Uterus (tissue), 4 donors: Measurements from ENCODE around the gene ADAMTS1. TPM values are rescaled to one million over a fixed set of nuclear protein-coding genes. Genes with fewer than 3 reads are reported as not detected.

Source experiments
- DNase-seq, 2 donors: peaks; one replicate each; pipeline ENCODE4 v3.0.0-alpha.2; 2019 to 2020
- H3K27ac ChIP-seq, 2 donors: fragments of 200-600 bp; sonication (generic); 1 replicate in 1 of 2; 2 replicates in 1 of 2; pipeline ENCODE4 v1.5.1; 2016 to 2018
- H3K27me3 ChIP-seq, 2 donors: fragments of 200-600 bp; sonication (generic); one replicate each; pipeline ENCODE4 v1.5.1; 2018 to 2019; ENCODE audit warnings: control low read depth in 1 of 2
- H3K36me3 ChIP-seq, 2 donors: fragments of 200-600 bp; sonication (generic); one replicate each; pipeline ENCODE4 v1.5.1; 2019; ENCODE audit warnings: control low read depth in 1 of 2
- H3K4me1 ChIP-seq, 2 donors: fragments of 200-600 bp; sonication (generic); one replicate each; pipeline ENCODE4 v1.5.1; 2018 to 2019; ENCODE audit warnings: control low read depth in 1 of 2
- H3K4me3 ChIP-seq, 2 donors: fragments of 200-600 bp; sonication (generic); 1 replicate in 1 of 2; 2 replicates in 1 of 2; pipeline ENCODE4 v1.5.1; 2018 to 2019; ENCODE audit warnings: mild to moderate bottlenecking in 1 of 2
- H3K9me3 ChIP-seq, 2 donors: fragments of 200-600 bp; sonication (generic); one replicate each; pipeline ENCODE4 v1.5.1; 2019; ENCODE audit warnings: control low read depth in 1 of 2
- POLR2A ChIP-seq, 2 donors: fragments of 450-650 bp; IDR thresholded peaks; one replicate each; pipeline ENCODE4 v1.6.1; 2016; ENCODE audit warnings: antibody characterized with exemption in 2 of 2, mild to moderate bottlenecking in 1 of 2, moderate library complexity in 1 of 2
- intact Hi-C: fragments of 100-400 bp; cut with DNase I; formaldehyde crosslinking; loops from one replicate; pipeline ENCODE4 v1.15.1; 2023; ENCODE audit warnings: low total_unique reads
- total RNA-seq, 4 donors: library from RNA; depleted of rRNA in 3 of 4; stranded (reverse); fragments of >200 nt in 3 of 4; gene quantifications; one replicate each; pipeline versions ENCODE4 v1.1.0 to v1.2.4, GENCODE V29; 2014 to 2023
- TF ChIP-seq, protein P1 (sequence below), 4 experiments: fragments of 200-600 bp in 2 of 4; fragments of 450-650 bp in 2 of 4; sonication (generic) in 2 of 4; IDR thresholded peaks; one replicate each; pipeline ENCODE4 v1.5.1; 2016 to 2019; ENCODE audit warnings: antibody characterized with exemption in 4 of 4, mild to moderate bottlenecking in 2 of 4, moderate library complexity in 1 of 4
- donor health status: DM: yes; HTN: yes; CAD: no.

ADAMTS1 gene
- total RNA-seq, 4 donors from 2014 or later, result 96.8 to 210 (median 164) TPM

DNA sequence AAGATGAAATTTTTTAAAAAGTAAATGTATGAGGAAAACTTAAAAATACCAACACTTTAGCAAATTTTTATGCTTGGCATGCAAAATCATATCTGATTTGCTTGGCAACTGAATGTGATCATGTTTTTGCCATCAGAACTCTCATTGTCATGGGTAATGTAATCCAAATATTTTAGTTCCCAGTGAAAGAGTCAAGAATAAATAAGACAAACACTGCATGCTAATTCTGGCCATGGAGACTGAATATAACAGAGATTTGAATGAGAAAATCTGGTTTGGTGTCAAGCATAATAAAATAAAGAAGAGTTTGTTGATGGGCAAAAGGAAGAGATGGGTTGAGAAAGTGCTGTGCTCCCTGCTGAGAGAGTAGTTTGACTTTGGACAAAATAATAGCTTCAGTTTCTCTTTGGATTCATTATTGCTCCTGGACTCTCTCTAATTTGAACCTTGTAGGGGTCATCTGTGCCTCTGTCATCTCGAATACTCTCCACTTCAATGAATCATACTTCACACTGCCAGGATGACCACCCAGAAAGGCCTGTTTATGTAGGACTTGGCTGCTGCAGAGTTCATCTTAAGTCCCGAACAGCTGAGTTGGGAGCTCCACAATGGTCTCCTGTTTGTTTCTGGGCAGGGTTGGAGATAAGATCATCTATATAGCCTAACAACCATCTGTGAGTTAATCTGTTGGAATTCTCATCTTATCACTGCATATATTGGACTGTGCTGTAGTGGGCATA lies 34.4 kb downstream of the ADAMTS1 start:
- no peaks in the 10 kb centered on the region for H3K4me1 ChIP-seq
- no peaks in the 10 kb centered on the region for H3K36me3 ChIP-seq
- H3K27ac ChIP-seq, result no peak overlapping the region
- H3K4me3 ChIP-seq, result no peak overlapping the region
- H3K9me3 ChIP-seq, result no peaks in the 10 kb centered on the region
- intact Hi-C loops, result no loop called here
- H3K27me3 ChIP-seq, result no peaks in the 10 kb centered on the region
- no peak for DNase-seq
- TF ChIP-seq POLR2A (IDR thresholded peaks at IDR 0.05), result no peak
- TF ChIP-seq, protein P1, sequence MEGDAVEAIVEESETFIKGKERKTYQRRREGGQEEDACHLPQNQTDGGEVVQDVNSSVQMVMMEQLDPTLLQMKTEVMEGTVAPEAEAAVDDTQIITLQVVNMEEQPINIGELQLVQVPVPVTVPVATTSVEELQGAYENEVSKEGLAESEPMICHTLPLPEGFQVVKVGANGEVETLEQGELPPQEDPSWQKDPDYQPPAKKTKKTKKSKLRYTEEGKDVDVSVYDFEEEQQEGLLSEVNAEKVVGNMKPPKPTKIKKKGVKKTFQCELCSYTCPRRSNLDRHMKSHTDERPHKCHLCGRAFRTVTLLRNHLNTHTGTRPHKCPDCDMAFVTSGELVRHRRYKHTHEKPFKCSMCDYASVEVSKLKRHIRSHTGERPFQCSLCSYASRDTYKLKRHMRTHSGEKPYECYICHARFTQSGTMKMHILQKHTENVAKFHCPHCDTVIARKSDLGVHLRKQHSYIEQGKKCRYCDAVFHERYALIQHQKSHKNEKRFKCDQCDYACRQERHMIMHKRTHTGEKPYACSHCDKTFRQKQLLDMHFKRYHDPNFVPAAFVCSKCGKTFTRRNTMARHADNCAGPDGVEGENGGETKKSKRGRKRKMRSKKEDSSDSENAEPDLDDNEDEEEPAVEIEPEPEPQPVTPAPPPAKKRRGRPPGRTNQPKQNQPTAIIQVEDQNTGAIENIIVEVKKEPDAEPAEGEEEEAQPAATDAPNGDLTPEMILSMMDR (IDR thresholded peaks at IDR 0.05), result no peak

DNA sequence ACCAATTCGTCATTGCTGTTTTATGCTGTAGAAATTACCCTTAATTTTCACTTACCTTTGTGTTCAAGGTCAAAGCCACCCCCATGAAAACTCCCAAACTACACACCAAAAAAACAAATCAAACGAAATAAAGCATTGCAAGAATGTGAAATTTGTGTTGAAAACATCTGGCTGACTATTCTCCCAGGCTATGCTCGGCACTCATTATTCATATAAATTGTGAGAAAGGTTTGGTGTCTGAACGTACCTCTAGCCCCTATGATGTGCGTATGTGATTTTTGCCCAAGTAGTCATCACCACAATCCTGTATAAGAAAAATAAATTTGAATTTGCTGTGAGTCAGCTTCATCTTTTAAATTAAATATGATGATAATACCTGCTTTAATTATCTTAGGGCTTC lies 34.9 kb downstream of the ADAMTS1 start:
- intact Hi-C loops, result no loop called here
- no peak for TF ChIP-seq POLR2A (IDR thresholded peaks at IDR 0.05)
- TF ChIP-seq, protein P1 (IDR thresholded peaks at IDR 0.05), result no peak
- no peaks in the 10 kb centered on the region for H3K27me3 ChIP-seq

DNA sequence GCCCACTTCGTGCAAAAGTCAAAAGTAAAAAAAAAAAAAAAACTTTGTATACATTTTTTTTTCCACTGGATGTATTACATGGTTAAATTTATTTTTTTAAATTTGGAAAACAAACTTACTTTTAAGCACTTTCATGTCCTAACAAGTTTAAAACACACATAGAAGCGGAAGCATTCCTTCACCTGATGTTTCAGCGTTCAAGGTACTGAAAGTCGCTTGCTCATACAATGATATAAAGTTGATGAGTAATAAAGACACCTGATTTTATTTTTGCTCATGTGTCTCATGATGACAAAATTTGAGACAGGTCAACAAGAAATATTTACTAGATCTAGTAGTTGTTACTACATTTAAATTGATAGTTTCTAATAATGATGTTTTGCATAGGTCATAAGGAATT lies 35.5 kb downstream of the ADAMTS1 start:
- peaks cover 0 to 4% of the 10 kb centered on the region in 2 donors for H3K4me1 ChIP-seq

More for the DNA sequence above, 34.9 kb downstream of the ADAMTS1 start:
- Histone ChIP-seq H3K4me1 (no peaks in the 10 kb centered on the region), H3K4me3 (no peak overlapping the region), H3K9me3 (no peaks in the 10 kb centered on the region), H3K36me3 (no peaks in the 10 kb centered on the region), H3K27ac (no peak overlapping the region)
- no peak for DNase-seq

DNA sequence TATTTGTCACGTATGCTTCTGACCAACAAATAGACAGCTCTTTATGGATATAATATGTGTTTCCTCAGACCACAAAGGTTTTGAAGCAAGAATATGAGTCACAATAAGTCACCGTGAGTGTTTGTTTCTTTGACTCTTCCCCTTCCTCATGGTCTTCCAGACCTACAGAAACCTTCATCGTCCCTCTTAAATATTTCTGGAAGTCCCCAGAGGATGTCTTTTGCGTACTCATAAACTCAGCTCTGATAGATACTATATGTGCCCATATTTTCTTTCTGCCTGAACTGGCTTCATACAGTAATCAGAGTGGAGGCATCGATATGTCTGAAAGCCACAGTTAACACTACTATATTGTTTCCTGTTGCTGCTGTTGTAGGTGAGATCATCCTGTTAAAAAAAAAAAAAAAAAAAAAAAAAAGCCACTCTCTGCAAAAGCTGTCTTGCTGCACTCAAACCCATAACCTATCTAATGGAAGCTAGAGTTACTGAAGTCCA lies 38.4 kb downstream of the ADAMTS1 start:
- H3K36me3 ChIP-seq, result no peaks in the 10 kb centered on the region
- H3K27me3 ChIP-seq, result no peaks in the 10 kb centered on the region
- no peak for TF ChIP-seq POLR2A (IDR thresholded peaks at IDR 0.05)
- TF ChIP-seq, protein P1 (IDR thresholded peaks at IDR 0.05), result no peak
- H3K4me1 ChIP-seq, result peaks cover 0 to 13% of the 10 kb centered on the region in 2 donors
- no peak overlapping the region for H3K27ac ChIP-seq
- no peak overlapping the region for H3K4me3 ChIP-seq
- no peaks in the 10 kb centered on the region for H3K9me3 ChIP-seq
- intact Hi-C loops, result no loop called here
- no peak for DNase-seq

More for the DNA sequence above, 35.5 kb downstream of the ADAMTS1 start:
- TF ChIP-seq POLR2A (IDR thresholded peaks at IDR 0.05), result no peak
- TF ChIP-seq, protein P1 (IDR thresholded peaks at IDR 0.05), result no peak
- intact Hi-C loops, result no loop called here
- Histone ChIP-seq H3K4me3 (no peak overlapping the region), H3K27ac (no peak overlapping the region), H3K27me3 (no peaks in the 10 kb centered on the region), H3K9me3 (no peaks in the 10 kb centered on the region), H3K36me3 (no peaks in the 10 kb centered on the region)
- DNase-seq, result no peak

DNA sequence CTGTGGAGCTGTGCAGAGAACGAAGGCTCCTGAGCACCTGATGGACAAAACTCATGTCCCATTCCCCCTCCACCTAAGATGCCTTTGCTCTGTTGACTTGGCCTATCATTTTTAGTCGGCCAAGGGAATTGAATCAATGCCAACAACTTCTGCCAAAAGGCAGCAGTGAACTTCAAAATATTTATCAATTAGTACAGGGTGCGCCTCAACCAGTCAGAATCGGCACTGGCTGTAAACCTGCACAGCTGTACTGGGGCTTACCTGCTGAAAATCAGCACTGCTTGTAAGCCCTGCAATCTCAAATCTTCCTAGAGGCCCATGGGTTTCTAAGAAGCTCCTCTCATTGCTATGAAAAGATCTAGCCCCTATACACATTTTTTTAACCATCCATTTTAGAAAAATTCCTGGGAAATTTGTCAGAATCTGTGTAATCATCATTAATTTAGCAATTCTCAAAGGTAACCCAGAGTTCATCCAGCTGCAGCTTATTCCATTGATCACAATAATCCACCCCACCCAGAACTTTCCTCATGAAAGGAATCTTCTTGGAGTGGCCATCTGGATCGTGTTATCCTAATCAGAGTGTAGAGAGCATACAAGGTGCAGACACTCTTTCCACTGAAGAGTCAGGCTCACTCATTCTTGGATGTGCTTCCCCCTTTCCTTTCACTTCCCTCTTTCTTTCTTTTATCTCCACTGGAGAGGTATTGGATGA lies 40.2 kb downstream of the ADAMTS1 start:
- intact Hi-C loops, result no loop called here
- Histone ChIP-seq H3K27ac (peak overlapping the region; percentile 13 to 89), H3K4me1 (peaks cover 3 to 14% of the 10 kb centered on the region in 2 donors), H3K9me3 (no peaks in the 10 kb centered on the region), H3K4me3 (no peak overlapping the region), H3K27me3 (no peaks in the 10 kb centered on the region), H3K36me3 (no peaks in the 10 kb centered on the region)
- DNase-seq, result no peak
- TF ChIP-seq POLR2A (IDR thresholded peaks at IDR 0.05), result no peak
- TF ChIP-seq, protein P1 (IDR thresholded peaks at IDR 0.05), result no peak
